ENCODE measurements around the gene TCEANC.

- TF ChIP-seq, protein P1, sequence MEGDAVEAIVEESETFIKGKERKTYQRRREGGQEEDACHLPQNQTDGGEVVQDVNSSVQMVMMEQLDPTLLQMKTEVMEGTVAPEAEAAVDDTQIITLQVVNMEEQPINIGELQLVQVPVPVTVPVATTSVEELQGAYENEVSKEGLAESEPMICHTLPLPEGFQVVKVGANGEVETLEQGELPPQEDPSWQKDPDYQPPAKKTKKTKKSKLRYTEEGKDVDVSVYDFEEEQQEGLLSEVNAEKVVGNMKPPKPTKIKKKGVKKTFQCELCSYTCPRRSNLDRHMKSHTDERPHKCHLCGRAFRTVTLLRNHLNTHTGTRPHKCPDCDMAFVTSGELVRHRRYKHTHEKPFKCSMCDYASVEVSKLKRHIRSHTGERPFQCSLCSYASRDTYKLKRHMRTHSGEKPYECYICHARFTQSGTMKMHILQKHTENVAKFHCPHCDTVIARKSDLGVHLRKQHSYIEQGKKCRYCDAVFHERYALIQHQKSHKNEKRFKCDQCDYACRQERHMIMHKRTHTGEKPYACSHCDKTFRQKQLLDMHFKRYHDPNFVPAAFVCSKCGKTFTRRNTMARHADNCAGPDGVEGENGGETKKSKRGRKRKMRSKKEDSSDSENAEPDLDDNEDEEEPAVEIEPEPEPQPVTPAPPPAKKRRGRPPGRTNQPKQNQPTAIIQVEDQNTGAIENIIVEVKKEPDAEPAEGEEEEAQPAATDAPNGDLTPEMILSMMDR (IDR thresholded peaks at IDR 0.05), result no peak
- no peak for TF ChIP-seq POLR2A (IDR thresholded peaks at IDR 0.05)
- no peak for TF ChIP-seq POLR2AphosphoS5 (IDR thresholded peaks at IDR 0.05)
These were observed 14.9 kb upstream of the TCEANC start for GRCh38 chrX:13638021-13638420.
